ENCODE data around the gene CITED1. TPM values are rescaled to one million over a fixed set of nuclear protein-coding genes. Genes with fewer than 3 reads are reported as not detected.

Gene CITED1, protein sequence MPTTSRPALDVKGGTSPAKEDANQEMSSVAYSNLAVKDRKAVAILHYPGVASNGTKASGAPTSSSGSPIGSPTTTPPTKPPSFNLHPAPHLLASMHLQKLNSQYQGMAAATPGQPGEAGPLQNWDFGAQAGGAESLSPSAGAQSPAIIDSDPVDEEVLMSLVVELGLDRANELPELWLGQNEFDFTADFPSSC
- 10 to 100 TPM in 1 of 4 donors, not detected in 3; 14.5 TPM for total RNA-seq

DNA sequence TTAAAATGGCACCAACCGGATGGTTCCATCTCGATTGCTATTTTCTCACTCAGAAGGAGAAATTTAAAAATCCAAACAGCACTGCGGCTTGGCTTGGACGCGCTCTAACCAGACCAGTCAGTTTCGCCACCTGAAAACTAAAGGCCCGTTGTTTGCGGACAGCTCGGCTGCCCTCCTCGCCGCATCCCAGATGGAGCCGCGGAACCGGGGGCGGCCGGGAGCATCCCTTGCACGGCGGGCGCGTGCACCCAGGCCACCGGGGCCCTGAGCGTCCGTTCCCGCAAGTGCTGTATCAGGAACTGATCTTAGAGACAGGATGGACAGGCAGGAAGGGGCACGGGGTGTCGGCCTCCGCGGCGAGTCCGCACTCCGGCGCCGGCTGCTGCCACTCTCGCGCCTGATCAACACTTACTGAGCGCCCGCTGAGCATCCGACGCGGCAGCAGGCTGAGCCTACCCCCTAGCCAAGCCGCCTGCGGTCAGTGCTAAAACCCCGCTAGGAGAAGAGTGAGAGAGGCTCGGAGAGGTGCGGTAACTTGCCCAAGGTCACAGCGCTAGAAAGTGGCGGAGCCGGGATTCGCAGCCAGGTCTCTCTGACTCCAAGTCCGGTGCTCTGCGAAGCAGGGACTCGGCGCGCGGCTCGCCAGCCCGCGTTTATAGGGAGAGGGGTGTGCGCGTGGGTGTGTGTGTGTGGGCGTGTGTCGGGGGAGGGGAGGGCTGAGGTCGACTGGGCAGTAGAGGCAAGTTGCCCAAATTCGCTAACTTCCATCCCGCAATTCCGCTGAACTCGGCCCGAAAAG lies at the start of gene CITED1:
Gene CITED1 (minus strand): TSS at position 629 of the 799 bp plus-strand sequence. CDS start 3,045 bp downstream, outside the sequence.
- TF ChIP-seq, protein P1, sequence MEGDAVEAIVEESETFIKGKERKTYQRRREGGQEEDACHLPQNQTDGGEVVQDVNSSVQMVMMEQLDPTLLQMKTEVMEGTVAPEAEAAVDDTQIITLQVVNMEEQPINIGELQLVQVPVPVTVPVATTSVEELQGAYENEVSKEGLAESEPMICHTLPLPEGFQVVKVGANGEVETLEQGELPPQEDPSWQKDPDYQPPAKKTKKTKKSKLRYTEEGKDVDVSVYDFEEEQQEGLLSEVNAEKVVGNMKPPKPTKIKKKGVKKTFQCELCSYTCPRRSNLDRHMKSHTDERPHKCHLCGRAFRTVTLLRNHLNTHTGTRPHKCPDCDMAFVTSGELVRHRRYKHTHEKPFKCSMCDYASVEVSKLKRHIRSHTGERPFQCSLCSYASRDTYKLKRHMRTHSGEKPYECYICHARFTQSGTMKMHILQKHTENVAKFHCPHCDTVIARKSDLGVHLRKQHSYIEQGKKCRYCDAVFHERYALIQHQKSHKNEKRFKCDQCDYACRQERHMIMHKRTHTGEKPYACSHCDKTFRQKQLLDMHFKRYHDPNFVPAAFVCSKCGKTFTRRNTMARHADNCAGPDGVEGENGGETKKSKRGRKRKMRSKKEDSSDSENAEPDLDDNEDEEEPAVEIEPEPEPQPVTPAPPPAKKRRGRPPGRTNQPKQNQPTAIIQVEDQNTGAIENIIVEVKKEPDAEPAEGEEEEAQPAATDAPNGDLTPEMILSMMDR (IDR thresholded peaks at IDR 0.05), result no peak
- TF ChIP-seq POLR2A (IDR thresholded peaks at IDR 0.05), result no peak
- H3K27ac ChIP-seq, result no peak within 1 kb of the TSS
- DNase-seq, result no peak
- peaks cover 0 to 13% of the 10 kb centered on the region in 2 donors for H3K4me1 ChIP-seq
- H3K9me3 ChIP-seq, result no peaks in the 10 kb centered on the region
- peaks cover 8 to 18% of the 10 kb centered on the region in 2 donors for H3K27me3 ChIP-seq
- H3K36me3 ChIP-seq, result no peaks in the 10 kb centered on the region
- H3K4me3 ChIP-seq, result peak within 1 kb of the TSS; percentile 35 to 42
- intact Hi-C loops (cut with DNase I; ENCODE audit: low total_unique reads), result no loop called here

GRCh38 chrX:72352786-72353185 lies 47.1 kb upstream of the CITED1 start:
- H3K36me3 ChIP-seq, result no peaks in the 10 kb centered on the region
- no peaks in the 10 kb centered on the region for H3K9me3 ChIP-seq
- no peak for DNase-seq
- TF ChIP-seq, protein P1 (IDR thresholded peaks at IDR 0.05), result no peak
- no peak for TF ChIP-seq POLR2A (IDR thresholded peaks at IDR 0.05)
- H3K27ac ChIP-seq, result no peak overlapping the region
- H3K4me3 ChIP-seq, result no peak overlapping the region
- no peaks in the 10 kb centered on the region for H3K27me3 ChIP-seq
- H3K4me1 ChIP-seq, result no peaks in the 10 kb centered on the region
- intact Hi-C loops (cut with DNase I; ENCODE audit: low total_unique reads), result no loop called here

DNA sequence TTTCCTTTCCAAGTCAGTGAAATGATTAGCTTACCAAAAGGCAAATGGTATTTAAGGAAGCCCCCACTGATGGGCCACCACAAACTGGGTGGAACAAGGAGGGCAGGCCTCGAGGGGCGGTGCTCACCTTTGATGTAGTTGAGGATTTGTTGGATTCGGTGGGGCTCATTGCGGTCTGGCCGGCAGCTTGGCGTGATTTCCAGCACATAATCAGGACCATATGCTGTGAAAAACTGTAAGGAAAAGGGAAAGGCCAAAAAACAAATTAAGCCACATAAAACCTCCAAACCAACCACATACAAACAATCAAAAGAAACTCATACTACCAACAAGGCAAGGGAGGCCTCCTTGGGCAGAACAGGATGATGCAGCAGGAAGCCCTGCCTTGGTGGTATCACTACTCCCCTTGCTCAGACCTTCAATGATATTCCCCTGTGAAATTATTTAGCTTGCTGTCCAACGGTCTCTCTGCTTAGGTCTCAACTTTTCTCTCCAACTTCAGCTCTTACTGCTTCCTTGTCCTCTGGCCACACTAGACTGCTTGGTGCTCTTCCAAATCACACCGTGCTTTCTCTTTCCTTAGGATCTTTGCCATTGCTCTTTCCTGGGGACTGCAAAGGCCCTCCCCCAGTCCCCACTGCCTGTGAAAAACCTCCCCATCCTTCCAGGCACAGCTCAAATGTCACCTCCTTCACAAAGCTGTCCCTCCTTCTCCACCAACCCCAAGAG lies 46.1 kb upstream of the CITED1 start:
- Histone ChIP-seq H3K27ac (no peak overlapping the region), H3K9me3 (no peaks in the 10 kb centered on the region), H3K4me3 (no peak overlapping the region), H3K4me1 (no peaks in the 10 kb centered on the region), H3K36me3 (no peaks in the 10 kb centered on the region), H3K27me3 (no peaks in the 10 kb centered on the region)
- no peak for TF ChIP-seq POLR2A (IDR thresholded peaks at IDR 0.05)
- TF ChIP-seq, protein P1 (IDR thresholded peaks at IDR 0.05), result no peak
- intact Hi-C loops (cut with DNase I; ENCODE audit: low total_unique reads), result no loop called here
- DNase-seq, result peak in 1 of 2 donors; percentile 17

DNA sequence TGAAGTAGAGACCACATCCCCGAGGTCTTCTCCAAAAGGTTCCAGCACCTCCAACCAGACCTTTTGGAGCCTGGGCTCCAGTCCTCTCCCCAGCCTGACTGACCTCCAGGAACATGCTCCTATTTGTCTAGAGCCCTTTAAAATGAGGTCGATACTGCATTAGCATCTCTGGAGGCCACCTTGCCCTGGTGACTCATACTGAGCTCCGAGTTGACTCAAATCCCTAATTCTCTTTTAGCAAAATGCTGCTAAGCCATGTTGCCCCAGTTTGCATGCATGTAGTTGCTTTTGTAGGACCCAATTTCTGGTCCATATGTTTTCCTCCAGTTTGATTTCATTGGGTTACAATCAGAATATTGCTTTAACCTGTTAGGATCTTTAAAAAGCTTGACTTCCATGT lies 43.5 kb upstream of the CITED1 start:
- no peaks in the 10 kb centered on the region for H3K9me3 ChIP-seq
- TF ChIP-seq POLR2A (IDR thresholded peaks at IDR 0.05), result no peak
- TF ChIP-seq, protein P1 (IDR thresholded peaks at IDR 0.05), result no peak
- H3K27me3 ChIP-seq, result no peaks in the 10 kb centered on the region
- H3K4me1 ChIP-seq, result no peaks in the 10 kb centered on the region
- no peak for DNase-seq
- H3K4me3 ChIP-seq, result no peak overlapping the region
- intact Hi-C loops (cut with DNase I; ENCODE audit: low total_unique reads), result no loop called here
- no peak overlapping the region for H3K27ac ChIP-seq
- H3K36me3 ChIP-seq, result no peaks in the 10 kb centered on the region
